ENCODE measurements around the gene SAMD14.
A peak's percentile ranks its signal among the peaks of the same experiment; 100 is the strongest.

Gene SAMD14

DNA sequence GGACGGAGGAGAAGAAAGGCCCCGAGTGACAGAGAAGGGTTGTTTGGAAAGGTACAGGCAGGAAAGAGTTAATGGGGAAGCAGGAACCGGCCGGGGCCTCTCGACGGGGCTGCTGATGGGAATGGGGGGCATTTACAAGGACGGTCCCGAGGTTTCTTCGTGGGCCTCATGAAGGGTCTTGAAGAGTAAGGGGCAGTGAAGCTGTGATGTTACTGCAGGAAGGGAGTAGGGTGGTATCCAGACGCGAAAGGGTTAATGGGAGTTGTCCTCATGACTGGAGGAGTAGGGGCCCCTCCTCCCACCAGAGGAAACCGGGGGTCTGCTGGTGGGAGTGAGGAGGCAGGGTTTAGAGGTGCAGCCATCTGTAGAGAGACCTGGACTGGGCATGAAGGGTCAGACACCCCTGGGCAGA, 34.3 kb downstream of the SAMD14 start:
- no peak for DNase-seq (ENCODE audit: low read depth)

DNA sequence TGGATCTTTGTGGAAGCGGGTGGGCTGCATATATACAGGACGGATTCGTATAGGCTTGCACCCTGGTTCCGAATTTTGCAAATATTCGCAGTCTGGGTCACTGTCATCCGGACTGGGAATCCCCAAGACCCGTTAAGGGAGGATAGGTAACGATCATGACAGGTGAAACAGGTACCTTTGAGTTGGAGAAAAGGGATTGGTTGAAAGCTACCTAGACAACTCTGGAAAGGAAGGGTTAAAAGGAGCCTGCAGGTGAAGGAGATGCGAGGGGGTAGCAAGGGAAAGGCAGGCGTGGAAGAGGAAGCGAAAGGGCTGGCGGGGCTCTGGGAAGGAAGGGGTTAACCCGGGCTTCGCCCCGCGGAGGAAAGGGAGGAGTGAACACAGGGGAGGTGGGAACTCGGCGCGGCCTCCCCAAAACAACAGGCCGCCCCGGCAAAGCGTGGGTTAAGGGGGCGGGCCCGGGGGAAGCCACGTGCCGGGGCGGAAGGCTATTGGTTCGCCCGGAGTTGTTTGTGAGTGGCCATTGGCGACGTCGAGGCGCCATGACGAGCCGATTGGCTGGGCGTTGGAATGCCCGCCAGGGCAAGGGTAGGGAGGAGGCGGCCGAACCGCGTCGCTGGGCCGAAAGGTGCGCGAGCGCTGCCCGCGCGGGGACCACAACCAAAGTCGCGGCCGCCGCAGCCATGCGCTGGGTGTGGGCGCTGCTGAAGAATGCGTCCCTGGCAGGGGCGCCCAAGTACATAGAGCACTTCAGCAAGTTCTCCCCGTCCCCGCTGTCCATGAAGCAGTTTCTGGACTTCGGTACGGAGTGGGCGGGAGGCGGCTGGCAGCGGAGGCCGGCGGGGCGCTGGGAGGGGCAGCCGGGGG, 35.0 kb downstream of the SAMD14 start, which contains the start of gene PDK2:
Gene PDK2, plus strand, starts transcription at position 599 of the 867 bp plus-strand sequence. Its CDS starts 85 bp downstream, at position 684.
- DNase-seq (ENCODE audit: low read depth) = peak; percentile 75

DNA sequence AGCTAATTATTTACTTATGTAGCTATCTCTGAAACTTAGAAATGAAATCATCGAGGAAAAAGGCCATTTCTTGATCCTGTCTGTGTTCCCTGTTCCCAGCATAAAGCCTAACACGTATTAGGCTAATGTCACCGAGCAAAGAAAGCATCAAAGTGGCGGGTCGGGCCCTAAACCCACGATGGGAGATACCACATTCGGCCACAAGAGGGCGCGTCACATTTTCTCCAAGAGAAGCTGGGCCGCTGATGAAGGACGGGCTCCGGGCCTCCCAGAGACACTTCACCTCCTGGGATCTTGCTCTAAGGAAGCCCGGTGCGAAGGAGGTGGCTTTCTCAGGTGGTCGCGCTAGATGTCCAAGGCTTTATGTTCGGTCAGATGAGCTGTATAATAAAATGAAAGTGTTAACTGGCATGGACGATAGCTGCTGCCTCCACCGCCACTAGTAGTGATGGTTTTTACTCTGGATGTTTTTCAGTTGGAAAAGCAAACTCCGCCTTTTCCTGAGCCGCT, 35.7 kb downstream of the SAMD14 start:
- no peak for DNase-seq (ENCODE audit: low read depth)

DNA sequence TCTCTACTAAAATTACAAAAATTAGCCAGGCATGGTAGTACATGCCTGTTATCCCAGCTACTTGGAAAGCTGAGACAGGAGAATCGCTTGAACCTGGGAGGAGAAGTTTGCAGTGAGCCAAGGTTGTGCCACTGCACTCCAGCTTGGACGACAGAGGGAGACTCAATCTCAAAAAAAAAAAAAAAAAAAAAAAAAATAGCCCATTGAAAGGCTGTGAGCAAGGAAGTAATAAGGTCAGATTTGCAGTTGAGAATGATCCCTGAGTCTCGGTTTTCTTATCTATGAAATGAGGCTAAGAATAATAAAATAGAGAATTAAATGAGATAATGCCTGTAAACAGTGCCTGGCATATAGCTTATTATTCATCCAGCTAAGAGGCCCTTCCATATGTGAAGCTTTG, 36.2 kb downstream of the SAMD14 start:
- DNase-seq (ENCODE audit: low read depth) = no peak

DNA sequence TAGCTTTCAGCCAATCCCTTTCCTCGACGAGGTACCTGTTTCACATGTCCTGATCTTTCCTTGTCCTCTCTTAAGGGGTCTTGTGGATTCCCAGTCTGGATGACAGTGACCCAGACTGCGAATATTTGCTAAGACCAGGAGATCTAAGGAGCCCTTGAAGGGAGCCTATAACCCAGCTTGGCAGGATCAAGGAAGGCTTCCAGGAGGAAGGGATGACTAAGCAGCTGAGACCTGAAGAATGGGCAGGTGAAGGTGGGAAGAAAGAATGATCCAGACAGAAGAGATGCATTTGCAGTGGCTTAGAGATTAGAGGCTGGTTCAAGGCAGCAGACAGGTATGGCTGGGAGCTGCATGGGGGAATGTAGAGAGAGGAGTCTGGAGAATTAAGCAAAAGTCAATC, 36.7 kb downstream of the SAMD14 start:
- no peak for DNase-seq (ENCODE audit: low read depth)

DNA sequence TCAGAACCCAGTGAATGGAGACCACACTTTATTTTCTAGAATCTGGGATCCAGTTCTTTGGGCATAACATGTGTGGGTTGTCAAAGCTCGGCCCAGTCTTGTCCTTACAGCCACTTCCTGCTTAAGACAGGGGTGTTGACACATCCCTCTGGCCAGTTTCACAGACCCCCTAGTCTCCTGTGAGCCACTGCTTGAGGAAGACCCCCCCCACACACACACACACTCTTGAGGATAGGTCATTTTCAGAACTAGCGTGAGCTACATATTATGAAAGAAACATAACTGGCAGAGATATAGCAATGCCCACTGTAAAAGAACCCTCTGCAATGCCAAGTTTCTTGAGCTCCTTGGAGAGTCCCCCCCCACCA, 38.1 kb downstream of the SAMD14 start:
- DNase-seq (ENCODE audit: low read depth) = no peak

DNA sequence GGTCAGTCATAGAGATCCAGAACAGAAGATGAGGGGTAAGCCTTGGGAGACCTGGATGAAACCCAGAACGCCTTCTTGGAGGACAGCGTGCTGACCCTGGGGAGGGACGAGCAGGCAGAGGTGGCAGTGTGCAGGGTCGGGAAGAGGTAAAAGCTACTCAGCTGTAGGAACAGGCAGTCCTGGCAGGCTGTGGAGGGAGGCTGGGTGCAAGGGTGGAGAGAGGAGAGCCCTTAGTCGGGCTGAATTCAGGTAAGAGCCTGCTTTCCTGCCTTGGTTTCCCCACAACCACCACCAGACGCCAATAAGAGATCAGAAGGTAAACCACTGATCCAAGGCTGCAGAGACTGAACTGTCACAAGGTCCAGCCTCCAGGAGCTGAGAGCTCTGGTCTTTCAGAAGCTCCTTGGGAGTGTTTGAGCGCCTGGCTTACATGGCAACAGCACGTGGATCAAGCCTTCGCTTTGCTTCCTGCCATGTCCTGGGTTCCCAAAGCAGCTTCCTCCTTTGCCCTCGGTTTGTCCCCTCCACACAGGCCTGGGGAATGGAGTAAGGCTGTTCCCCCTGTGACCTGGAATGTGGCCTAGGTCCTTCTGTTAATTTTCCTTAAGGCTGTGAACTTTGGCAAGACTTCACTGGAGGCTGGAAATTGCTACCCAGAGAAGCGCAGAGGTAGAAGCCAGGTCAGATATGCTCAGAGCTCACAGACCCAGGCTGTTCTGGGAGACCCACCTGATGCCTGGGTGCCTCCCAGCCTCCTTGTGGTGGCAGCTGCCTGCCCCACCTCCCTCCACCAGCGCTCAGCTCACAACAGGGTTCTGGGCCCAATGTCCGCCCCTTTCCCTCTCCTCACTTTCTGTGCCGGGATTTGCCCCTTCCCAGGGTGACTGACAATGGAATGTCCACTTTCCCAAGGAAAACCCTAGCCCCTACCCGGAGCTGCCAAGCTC, 38.7 kb downstream of the SAMD14 start:
- no peak for DNase-seq (ENCODE audit: low read depth)

DNA sequence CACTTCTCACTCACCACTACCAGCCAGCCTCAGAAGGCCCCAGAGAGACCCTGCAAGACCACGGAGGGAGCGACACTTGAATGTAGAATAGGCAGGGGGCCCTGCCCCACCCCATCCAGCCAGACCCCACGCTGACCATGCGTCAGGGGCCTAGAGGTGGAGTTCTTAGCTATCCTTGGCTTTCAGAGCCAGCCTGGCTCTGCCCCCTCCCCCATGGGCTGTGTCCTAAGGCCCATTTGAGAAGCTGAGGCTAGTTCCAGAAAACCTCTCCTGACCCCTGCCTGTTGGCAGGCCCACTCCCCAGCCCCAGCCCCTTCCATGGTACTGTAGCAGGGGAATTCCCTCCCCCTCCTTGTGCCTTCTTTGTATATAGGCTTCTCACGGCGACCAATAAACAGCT, 39.9 kb downstream of the SAMD14 start:
- DNase-seq (ENCODE audit: low read depth) = no peak

DNA sequence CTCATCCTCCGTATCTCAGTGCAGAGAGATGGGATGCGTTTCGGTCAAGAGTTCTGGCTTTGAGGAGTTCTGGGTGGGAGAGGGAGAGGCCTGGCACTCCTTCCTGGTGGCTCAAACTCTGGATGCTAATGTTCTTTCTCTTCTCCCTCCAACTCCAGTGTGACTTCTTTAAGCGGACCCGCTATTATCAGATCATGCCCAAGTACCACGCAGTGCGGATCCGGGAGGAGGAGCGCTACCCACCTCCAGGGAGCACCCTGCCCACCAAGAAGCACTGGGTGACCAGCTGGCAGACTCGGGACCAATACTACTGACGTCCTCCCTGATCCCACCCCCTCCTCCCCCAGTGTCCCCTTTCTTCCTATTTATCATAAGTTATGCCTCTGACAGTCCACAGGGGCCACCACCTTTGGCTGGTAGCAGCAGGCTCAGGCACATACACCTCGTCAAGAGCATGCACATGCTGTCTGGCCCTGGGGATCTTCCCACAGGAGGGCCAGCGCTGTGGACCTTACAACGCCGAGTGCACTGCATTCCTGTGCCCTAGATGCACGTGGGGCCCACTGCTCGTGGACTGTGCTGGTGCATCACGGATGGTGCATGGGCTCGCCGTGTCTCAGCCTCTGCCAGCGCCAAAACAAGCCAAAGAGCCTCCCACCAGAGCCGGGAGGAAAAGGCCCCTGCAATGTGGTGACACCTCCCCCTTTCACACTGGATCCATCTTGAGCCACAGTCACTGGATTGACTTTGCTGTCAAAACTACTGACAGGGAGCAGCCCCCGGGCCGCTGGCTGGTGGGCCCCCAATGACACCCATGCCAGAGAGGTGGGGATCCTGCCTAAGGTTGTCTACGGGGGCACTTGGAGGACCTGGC, 40.8 kb downstream of the SAMD14 start:
- DNase-seq (ENCODE audit: low read depth) = no peak

DNA sequence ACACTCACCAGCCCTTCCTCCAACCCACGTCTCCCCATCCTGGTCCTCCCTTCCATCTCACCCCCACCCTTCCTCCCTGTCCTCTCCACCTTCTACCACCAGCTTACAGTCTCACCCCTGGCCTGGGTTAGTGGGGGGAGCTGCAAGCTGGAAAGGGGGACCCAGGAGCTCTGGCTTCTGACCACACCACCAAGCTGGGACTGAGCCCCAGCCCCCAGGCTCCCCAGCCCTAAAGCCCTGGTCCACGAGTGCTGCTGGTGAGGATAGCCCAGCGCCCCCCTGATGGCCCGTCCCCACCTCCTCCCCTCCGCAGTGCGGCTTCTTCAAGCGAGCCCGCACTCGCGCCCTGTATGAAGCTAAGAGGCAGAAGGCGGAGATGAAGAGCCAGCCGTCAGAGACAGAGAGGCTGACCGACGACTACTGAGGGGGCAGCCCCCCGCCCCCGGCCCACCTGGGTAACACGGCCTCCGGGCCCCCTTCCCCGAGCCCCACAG, 42.0 kb downstream of the SAMD14 start:
- DNase-seq (ENCODE audit: low read depth) = no peak

DNA sequence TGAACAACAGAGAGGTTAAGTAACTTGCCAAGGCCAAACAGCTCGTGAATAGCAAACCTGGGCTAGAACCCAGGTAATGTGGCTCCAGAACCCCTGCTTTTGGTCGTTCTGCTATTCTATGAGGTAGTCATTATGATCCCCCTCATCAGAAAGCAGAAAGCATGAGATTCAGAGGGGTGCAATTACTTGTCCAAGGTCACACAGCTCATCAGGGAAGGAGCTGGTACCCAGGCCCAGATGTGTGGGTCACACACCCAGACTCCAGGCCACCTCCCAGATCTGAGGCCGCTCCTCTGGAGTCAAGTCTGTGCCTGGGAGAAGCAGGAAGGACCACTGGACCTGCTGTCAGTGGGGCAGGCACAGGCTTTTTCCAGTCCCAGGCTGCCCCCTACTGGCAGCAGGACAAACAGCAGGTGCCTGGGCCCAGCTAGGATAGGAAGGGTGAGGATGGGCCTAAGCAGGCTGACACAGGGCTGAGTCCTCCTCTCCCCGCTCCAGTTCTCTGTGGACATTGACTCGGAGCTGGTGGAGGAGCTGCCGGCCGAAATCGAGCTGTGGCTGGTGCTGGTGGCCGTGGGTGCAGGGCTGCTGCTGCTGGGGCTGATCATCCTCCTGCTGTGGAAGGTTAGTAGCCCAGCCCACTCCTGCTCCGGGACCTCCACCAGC, 42.6 kb downstream of the SAMD14 start:
- DNase-seq (ENCODE audit: low read depth) = no peak

DNA sequence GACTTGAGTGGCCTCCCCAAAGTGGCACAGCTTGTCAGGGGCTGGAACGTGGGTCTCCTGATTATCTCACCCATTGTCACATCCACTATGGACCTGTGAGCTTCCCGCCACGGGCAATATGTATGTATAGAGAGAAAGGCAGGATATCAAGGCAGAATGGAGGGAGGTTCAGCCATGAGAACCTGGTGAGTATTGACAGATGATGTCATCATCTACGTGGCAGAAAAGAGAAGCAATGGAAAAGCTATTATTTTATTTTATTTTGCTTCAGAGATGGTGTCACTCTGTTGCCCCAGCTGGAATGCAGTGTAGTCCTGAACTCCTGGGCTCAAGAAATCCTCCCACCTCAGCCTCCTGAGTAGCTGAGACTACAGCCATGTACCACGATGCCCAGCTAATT, 48.2 kb downstream of the SAMD14 start:
- no peak for DNase-seq (ENCODE audit: low read depth)

DNA sequence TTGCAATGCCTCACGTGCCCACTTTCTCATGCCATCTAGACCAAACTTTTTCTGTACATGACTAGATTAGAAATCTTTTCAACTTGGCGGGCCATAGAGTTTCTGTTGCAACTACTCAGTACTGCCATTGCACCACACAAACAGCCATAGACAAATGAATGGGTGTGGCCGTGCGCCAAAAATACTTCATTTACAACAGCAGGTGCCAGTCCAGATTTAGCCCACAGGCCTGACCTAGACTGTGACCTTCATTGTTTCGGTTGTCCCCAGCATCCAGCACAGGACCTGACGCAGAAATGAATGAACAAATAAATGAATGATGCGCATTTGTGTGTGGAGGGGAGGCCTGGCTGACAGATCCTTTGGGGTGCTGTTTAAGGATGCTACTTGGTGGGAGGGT, 49.1 kb downstream of the SAMD14 start:
- no peak for DNase-seq (ENCODE audit: low read depth)

DNA sequence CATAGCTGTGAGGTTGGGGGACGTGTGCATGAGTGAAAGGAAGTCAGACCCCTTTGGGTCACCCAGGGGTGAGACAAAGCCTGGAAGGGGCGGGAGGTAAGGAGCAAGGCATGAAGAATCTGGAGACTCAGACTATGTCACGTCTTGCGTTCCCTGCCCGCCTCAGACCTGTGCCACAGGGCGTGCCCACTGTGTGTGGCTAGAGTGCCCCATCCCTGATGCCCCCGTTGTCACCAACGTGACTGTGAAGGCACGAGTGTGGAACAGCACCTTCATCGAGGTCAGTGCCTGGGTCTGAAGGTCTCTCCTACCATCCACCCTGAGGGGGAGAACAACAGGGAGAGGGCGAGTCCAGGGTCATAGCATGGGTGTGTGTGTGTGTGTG, 49.9 kb downstream of the SAMD14 start:
- no peak for DNase-seq (ENCODE audit: low read depth)

DNA sequence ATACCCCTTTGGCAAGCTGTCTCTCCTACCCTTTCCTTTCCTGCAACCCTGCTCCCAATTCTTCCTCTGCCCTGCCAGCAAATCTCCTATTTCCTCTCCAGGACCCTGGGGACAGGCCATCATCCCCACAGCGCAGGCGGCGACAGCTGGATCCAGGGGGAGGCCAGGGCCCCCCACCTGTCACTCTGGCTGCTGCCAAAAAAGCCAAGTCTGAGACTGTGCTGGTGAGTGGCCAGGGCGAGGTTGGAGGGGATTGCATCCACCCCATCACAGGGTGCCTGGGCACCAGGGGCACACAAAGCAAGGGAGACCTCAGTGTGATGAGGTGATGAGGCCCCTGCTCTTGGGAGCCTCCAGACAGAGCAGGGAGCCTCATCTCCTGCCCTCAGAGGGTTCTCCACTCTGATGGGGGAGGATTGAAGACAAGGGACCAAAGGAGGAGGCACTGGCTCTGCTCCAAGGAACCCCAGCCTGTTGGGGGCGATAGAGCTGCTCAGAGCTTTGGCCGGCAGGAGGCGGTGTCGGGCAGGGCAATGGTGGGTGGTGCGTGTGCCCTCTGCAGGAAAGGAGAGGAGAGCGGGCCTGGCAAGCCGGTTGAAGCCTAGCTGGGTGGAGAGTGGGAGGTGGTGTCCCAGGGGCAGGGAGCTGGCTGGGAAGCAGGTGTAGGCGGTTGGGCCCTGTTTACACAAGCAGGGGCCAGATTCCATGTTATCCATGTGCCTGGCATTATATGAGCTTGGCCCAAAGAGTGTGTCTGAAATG, 50.4 kb downstream of the SAMD14 start:
- no peak for DNase-seq (ENCODE audit: low read depth)

DNA sequence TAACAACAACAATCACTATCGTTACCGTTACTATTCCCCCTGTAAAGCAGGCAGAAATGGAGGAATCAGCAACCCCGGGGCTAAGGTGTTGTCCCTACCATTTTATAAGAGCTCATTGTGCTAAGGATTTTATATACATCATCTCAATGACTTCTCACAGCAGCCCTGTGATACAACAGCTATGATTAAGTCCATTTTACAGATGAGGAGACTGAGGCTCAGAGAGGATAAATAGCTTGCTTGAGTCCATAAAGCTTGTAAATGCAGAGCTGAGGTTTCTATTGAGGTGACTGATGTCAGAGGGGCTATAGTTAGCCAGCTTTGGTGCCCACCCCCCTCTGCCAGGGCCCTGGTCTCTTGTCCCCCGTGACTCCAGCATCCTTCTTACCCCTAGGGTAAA, 51.5 kb downstream of the SAMD14 start:
- DNase-seq (ENCODE audit: low read depth) = no peak

DNA sequence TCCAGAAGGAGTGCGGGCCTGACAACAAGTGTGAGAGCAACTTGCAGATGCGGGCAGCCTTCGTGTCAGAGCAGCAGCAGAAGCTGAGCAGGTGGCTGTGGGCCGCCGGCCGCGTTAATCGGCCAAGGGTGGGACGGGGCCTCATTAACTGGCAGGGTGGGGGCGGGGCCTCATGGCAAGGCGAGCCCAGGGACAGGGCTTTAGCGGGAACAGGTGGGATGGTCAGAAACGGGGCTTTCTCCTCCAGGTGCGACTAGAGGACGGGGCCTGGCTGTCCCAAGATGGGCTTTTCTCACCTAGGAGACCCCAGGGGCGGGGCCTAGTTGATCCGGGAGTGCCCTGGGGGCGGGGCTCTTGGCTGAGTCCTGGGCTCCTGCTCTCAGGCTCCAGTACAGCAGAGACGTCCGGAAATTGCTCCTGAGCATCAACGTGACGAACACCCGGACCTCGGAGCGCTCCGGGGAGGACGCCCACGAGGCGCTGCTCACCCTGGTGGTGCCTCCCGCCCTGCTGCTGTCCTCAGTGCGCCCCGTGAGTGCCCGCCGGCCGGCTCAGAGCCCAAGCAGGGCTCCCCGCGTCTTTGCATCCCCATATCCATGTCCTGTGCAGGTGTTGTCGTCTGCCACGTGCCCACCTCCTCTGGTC, 53.2 kb downstream of the SAMD14 start:
- no peak for DNase-seq (ENCODE audit: low read depth)

DNA sequence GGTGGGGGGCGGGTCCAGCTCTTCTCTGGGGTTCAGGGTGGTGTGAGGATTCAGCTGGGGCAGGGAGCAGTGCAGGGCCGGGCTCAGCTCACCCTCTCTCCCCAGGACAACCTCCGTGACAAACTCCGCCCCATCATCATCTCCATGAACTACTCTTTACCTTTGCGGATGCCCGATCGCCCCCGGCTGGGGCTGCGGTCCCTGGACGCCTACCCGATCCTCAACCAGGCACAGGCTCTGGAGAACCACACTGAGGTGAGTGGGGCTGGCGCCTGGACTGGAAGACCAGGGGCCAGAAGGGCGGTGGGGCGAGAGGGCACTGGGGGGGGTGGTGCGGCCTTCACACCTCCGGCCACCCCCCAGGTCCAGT, 53.8 kb downstream of the SAMD14 start:
- DNase-seq (ENCODE audit: low read depth) = no peak

DNA sequence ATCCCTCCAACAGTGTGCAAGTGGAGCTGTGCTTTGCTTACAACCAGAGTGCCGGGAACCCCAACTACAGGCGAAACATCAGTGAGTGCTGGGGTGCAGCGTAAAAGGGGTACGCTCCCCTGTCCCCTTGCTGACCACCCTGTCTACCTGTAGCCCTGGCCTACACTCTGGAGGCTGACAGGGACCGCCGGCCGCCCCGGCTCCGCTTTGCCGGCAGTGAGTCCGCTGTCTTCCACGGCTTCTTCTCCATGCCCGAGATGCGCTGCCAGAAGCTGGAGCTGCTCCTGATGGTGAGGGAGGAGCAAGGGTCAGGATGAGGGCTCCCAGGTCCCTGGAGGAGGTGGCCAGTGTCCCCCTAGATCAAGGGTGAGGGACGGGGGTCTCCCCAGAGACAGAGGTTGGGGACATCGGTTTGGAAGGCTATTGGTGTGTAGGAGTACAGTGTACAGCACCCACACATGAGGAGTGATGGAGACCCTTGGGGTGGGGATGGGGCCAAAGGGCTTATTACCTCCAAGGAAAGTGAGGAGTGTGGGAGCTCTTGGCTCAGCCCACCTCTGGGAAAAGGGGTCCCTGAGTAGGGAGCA, 54.4 kb downstream of the SAMD14 start:
- DNase-seq (ENCODE audit: low read depth) = no peak

Data from non-pigmented ciliary epithelial cell (primary cell).